NCI-H187 treated with DMSO at 0.1 percent for 48 hours (cell line): ENCODE results near the gene GRIN2C.

Experiments
- DNase-seq: peaks from one replicate; lab custom pipeline; 2025; lab: John Stamatoyannopoulos, UW

Gene GRIN2C

GRCh38 chr17:74846621-74847020, 13.1 kb downstream of the GRIN2C start:
- no peak for DNase-seq

DNA sequence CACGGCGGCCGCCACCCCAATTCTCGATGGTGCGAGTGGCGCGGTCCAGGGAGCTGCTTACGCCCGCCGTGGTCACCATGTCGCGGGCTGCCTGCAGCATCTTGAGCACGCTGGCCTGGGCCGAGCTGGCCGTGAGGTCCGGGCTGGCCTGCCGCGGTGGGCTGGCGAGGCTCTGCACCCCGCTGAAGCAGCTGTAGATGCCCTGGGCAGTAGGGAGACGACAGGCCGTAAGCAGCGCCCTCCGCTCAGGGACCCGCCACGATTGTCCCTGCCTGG, 16.4 kb downstream of the GRIN2C start:
- DNase-seq: no peak

- DNase-seq: no peak
These were observed 16.9 kb downstream of the GRIN2C start for GRCh38 chr17:74842599-74843351.

- no peak for DNase-seq
These were observed 17.5 kb downstream of the GRIN2C start for GRCh38 chr17:74842146-74842598.

GRCh38 chr17:74840989-74841666, 18.6 kb downstream of the GRIN2C start:
- DNase-seq: no peak

DNA sequence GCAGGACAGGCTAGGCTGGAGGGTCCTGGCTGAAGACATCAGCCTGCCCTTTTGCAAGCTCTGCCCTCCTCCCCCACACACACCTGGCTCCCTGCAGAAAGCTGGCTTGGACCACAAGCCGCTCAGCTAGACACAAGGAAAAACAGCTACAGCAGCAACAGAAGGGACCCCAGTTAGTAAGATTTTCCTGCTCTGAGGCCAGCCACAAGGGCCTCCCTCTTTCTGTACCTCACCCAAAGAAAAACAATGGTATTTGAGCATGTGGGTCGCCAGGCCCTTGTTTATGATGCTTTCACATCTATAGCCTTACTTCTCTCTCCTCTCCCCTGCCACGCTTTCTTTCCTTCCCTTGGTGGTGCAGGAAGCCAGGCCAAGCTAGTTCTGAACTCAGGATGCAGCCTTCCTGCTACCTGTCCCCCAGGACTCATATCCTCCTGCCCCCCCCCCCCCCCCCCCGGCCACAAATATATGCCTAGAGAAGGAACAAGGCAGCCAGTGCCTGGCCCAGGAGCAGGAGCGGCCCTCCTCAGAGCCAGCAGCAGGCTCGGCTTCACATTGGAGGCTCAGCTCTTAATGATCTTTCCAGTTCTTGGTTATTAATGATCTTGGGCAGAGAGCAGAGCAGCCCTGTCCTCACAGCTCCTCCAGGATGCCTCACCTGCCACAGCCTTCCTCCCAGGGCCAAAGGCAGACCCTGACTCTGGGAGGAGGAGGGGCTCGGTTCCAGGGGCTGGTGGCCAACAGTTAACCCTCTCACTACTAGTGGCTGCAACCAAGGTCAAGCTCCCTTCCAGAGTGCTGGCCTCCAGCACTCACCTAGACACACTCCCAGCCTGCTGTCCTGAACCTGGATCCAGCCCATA, 19.5 kb downstream of the GRIN2C start:
- DNase-seq: no peak

DNA sequence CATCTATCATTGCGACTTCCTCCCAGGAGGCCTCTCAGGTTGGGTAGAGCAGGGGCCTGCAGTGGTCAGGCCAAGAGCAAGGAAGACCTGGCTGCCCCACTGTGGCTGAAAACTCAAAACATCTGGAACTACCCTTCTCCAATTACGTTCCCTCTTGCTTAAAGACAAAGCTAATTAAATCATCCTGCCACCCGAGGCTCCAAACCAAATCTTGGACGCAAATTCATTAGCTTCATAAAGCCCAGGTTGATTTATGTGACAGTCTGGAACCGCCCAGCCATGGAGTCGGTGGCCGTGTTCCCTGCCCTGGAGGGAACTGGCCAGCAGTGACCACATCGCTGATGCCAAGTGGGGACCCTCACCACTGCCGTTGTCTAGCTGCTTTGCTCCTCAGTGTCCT, 21.4 kb downstream of the GRIN2C start:
- DNase-seq: no peak

- DNase-seq: no peak
These were observed 22.8 kb downstream of the GRIN2C start for GRCh38 chr17:74836691-74837467.

DNA sequence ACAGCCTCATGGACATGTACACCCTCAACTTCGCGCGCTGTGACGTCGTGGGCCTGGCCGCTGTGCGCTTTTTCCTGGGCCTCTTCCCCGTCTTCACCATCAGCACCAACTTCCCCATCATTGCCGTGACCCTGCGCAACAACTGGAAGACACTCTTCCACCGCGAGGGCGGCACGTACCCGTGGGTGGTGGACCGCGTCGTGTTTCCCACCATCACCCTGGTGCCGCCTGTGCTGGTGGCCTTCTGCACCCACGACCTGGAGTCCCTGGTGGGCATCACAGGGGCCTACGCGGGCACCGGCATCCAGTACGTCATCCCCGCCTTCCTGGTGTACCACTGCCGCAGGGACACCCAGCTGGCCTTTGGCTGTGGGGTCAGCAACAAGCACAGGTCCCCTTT, 23.5 kb downstream of the GRIN2C start:
- no peak for DNase-seq

DNA sequence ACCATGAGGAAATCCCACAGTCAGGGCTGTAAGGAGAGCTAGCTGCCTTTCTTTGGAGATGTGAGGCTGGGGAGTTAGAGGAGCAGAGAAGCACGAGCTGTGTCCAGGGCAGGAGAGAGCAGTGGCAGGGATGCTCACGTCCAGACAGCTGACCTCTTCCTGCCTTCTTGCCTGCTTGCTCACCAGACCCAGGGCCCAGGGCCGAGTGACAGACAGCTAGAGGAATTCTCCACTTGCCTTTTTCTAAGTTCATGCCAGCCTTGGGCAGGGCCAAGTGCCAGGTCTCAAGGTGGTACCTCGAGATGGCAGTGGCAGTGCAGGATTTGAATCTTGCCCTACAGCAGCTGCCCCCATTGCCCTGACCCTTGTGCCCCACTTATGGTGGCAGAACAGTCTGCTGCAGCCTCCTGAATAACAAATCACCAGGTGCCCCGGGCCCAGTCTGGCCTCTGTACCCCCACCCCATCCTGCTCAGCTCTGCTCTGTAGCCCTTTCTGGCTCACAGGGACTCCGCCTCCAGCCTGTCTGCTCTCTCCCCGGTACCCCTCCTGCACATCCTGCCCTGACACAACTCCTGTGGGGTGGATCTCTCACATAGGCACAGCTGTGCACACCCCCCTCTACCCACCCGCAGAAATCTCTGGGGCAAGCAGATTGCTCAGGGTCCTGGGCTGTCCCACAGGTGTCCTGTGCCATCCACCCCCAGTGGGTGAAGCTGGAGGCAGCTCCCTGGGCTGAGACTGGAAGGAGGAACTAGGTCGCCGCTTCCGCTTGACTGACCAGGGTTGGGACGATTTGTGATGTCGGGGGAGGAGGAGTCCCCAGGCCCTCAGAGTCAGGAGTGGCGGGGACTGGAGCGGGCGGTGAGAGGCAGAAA, 25.9 kb downstream of the GRIN2C start:
- DNase-seq: no peak

DNA sequence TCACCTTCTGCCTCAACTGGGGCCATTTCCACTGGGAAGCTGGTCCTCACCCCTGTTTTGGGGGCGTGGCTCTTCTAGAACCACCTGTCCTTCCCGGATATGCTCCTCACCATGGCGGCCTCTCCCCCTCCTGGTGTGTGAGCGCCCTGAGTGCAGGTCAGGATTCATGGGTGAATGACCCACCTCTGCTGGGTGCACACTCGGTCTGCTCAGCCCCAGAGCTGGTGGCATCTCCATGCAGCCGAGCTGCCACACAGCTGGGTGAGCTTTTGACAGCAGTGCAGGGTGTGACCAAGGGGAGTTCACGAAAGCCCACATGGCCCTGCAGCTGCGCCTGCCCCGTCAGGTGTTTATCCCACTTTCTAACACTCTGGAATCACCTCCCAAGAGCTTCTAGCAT, 27.3 kb downstream of the GRIN2C start:
- DNase-seq: no peak

GRCh38 chr17:74831444-74832146, 28.1 kb downstream of the GRIN2C start:
- DNase-seq: no peak

DNA sequence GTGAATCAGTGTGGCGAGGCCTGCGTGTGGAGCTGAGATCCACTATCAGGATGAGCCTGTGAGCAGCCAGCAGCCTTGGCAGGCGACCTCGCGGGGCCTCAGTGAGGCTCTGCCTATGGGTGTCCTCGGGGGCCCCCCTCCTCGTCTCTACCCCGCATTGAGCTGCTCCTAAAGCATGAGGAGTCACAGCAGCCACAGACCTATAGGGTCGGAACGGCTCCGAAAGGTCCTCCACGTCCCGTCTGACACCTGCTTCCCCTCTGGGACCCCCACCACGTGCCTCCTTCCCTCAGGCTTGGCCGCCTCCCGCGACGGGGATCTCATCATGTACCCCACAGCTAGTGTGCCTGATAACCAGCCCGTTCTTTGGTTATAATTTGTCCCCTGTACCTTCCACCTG, 28.8 kb downstream of the GRIN2C start:
- no peak for DNase-seq

DNA sequence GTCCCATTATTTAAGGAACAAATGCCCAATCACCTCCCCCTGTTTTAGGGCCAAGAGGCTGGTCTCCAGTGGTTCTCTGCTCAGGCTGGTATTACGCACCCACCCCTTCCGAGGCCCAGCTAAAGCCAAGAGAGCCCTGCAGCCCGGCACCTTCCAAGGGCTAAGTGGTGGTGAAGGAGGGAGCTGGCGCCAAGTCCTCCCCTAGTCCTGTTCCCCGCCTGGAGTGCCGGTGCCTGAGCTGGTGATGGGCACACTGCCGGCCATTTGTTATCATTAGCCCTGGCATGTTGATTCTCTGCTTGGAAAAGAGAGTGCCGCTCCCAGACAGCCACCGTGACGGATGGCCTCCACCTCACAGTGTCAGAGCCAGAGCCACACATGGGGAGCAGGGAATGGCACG, 31.9 kb downstream of the GRIN2C start:
- DNase-seq: no peak

GRCh38 chr17:74825952-74826719, 33.5 kb downstream of the GRIN2C start:
- DNase-seq: no peak

- DNase-seq: no peak
These were observed 34.6 kb downstream of the GRIN2C start for GRCh38 chr17:74824961-74825627.

DNA sequence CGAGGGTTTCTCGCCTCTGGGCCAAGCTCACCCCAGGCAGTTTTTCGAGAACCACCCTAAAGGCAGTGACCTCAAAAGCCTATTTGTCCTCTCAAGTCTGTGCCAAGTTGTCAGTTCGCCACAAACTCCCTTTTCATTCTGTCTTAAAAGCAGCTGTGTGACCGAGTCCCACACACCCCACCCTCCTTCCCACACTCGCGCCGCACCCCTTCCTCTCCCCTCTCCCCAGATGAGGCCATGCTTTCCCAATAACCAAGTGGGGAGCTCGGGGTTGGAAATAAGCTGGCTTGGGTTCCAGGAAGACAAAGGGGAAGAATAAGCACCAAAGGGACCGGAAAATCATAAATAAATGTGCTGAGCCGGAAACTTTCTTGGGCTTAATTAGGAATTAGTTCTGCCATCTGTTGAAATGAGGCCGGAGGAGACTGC, 36.7 kb downstream of the GRIN2C start:
- DNase-seq: no peak

- no peak for DNase-seq
These were observed 37.2 kb downstream of the GRIN2C start for GRCh38 chr17:74822335-74822938.
